OCI-LY3 (cell line): Measurements from ENCODE around the gene TAS1R2.

Source experiments
- H2AFZ ChIP-seq: fragments of 200-600, 300-600 bp; shearing (Covaris generic); 2 replicates; pipeline ENCODE4 v1.6.0; 2014; ENCODE audit warnings: antibody characterized with exemption, low read depth, low read length
- H3K27ac ChIP-seq: fragments of 200-600, 300-600 bp; sonication (generic); 2 replicates; pipeline ENCODE4 v1.5.1; 2014; ENCODE audit warnings: mild to moderate bottlenecking, low read length, moderate library complexity, mixed read lengths
- H3K27me3 ChIP-seq: fragments of 200-600, 300-600 bp; sonication (generic); 2 replicates; pipeline ENCODE4 v1.6.1; 2014; ENCODE audit warnings: low read depth, low read length, mixed read lengths
- H3K36me3 ChIP-seq: fragments of 200-600, 300-600 bp; sonication (generic); replicated peaks from 2 replicates; pipeline ENCODE3; 2014; ENCODE audit warnings: low read depth, low read length, mixed read lengths
- H3K4me1 ChIP-seq: fragments of 300-600, 200-600 bp; sonication (generic); 2 replicates; pipeline ENCODE4 v1.6.1; 2014; ENCODE audit warnings: low read length, mixed read lengths
- H3K4me2 ChIP-seq: fragments of 200-600, 300-600 bp; sonication (generic); 2 replicates; pipeline ENCODE4 v1.6.1; 2014; ENCODE audit warnings: low read length, mixed read lengths
- H3K4me3 ChIP-seq: fragments of 300-600, 200-600 bp; sonication (generic); 2 replicates; pipeline ENCODE4 v1.5.1; 2014; ENCODE audit warnings: antibody characterized with exemption, mild to moderate bottlenecking, low read length, moderate library complexity
- H3K79me2 ChIP-seq: fragments of 300-600, 200-600 bp; shearing (Covaris generic); 2 replicates; pipeline ENCODE4 v1.6.1; 2014; ENCODE audit warnings: mild to moderate bottlenecking, low read length, mixed read lengths
- H3K9ac ChIP-seq: fragments of 300-600, 200-600 bp; shearing (Covaris generic); 2 replicates; pipeline ENCODE4 v1.6.0; 2014; ENCODE audit warnings: mild to moderate bottlenecking, low read length, moderate library complexity
- H3K9me3 ChIP-seq: fragments of 200-600, 300-600 bp; shearing (Covaris generic); 2 replicates; pipeline ENCODE4 v1.6.1; 2014; ENCODE audit warnings: low read length, mixed read lengths; ENCODE audit not compliant: insufficient read depth
- H4K20me1 ChIP-seq: fragments of 200-600, 300-600 bp; sonication (generic); 2 replicates; pipeline ENCODE4 v1.6.1; 2016; ENCODE audit warnings: low read length, mixed read lengths; ENCODE audit not compliant: insufficient read depth
- CTCF ChIP-seq: fragments of 200-600, 300-600 bp; sonication (generic); IDR thresholded peaks from 2 replicates; pipeline ENCODE4 v1.5.1; 2014; ENCODE audit warnings: antibody characterized with exemption, low read length, low read depth
- EZH2phosphoT487 ChIP-seq: fragments of 200-600 bp; shearing (Covaris generic); IDR thresholded peaks from 2 replicates; pipeline ENCODE4 v1.6.1; 2018; ENCODE audit warnings: antibody characterized with exemption, mixed run types, low read depth

Gene TAS1R2

GRCh38 chr1:18817795-18818435 is 41.5 kb downstream of the TAS1R2 start:
- H3K9ac ChIP-seq = no peak overlapping the region
- H3K4me2 ChIP-seq = no peak overlapping the region
- no peaks in the 10 kb centered on the region for H3K79me2 ChIP-seq
- H3K36me3 ChIP-seq = no peaks in the 10 kb centered on the region
- TF ChIP-seq EZH2phosphoT487 = no peak
- TF ChIP-seq CTCF = no peak
- no peak overlapping the region for H3K27ac ChIP-seq
- no peaks in the 10 kb centered on the region for H3K9me3 ChIP-seq
- no peaks in the 10 kb centered on the region for H4K20me1 ChIP-seq
- no peak overlapping the region for H3K4me3 ChIP-seq
- no peaks in the 10 kb centered on the region for H3K27me3 ChIP-seq
- H2AFZ ChIP-seq = no peak overlapping the region
- no peaks in the 10 kb centered on the region for H3K4me1 ChIP-seq

GRCh38 chr1:18817316-18817715 is 42.1 kb downstream of the TAS1R2 start:
- Histone ChIP-seq H2AFZ (no peak overlapping the region), H3K27me3 (no peaks in the 10 kb centered on the region), H3K79me2 (no peaks in the 10 kb centered on the region), H3K27ac (no peak overlapping the region), H3K9ac (no peak overlapping the region), H4K20me1 (no peaks in the 10 kb centered on the region), H3K36me3 (no peaks in the 10 kb centered on the region), H3K9me3 (no peaks in the 10 kb centered on the region), H3K4me1 (no peaks in the 10 kb centered on the region), H3K4me3 (no peak overlapping the region), H3K4me2 (no peak overlapping the region)
- TF ChIP-seq EZH2phosphoT487 (no peak), CTCF (no peak)

GRCh38 chr1:18816808-18817207 is 42.7 kb downstream of the TAS1R2 start:
- Histone ChIP-seq H3K79me2 (no peaks in the 10 kb centered on the region), H2AFZ (no peak overlapping the region), H3K4me2 (no peak overlapping the region), H3K9me3 (no peaks in the 10 kb centered on the region), H3K27me3 (no peaks in the 10 kb centered on the region), H3K4me3 (no peak overlapping the region), H3K36me3 (no peaks in the 10 kb centered on the region), H3K27ac (no peak overlapping the region), H3K9ac (no peak overlapping the region), H3K4me1 (no peaks in the 10 kb centered on the region), H4K20me1 (no peaks in the 10 kb centered on the region)
- no peak for TF ChIP-seq EZH2phosphoT487
- no peak for TF ChIP-seq CTCF

GRCh38 chr1:18814874-18815531 is 44.5 kb downstream of the TAS1R2 start:
- Histone ChIP-seq H3K79me2 (no peaks in the 10 kb centered on the region), H3K9ac (no peak overlapping the region), H3K4me1 (no peaks in the 10 kb centered on the region), H3K4me3 (no peak overlapping the region), H3K36me3 (no peaks in the 10 kb centered on the region), H3K27ac (no peak overlapping the region), H2AFZ (no peak overlapping the region), H3K4me2 (no peak overlapping the region), H3K27me3 (no peaks in the 10 kb centered on the region), H3K9me3 (no peaks in the 10 kb centered on the region), H4K20me1 (no peaks in the 10 kb centered on the region)
- TF ChIP-seq CTCF = no peak
- no peak for TF ChIP-seq EZH2phosphoT487
